ENCODE results near the gene RPS21. TPM values are rescaled to one million over a fixed set of nuclear protein-coding genes. Genes with fewer than 3 reads are reported as not detected.

RPS21 gene
- total and polyA plus RNA-seq, 2 of the 13 experiments (the other 11 are each of a cell fraction or from before 2014, with no cell fraction given), result 2,647 to 11,063 TPM

DNA sequence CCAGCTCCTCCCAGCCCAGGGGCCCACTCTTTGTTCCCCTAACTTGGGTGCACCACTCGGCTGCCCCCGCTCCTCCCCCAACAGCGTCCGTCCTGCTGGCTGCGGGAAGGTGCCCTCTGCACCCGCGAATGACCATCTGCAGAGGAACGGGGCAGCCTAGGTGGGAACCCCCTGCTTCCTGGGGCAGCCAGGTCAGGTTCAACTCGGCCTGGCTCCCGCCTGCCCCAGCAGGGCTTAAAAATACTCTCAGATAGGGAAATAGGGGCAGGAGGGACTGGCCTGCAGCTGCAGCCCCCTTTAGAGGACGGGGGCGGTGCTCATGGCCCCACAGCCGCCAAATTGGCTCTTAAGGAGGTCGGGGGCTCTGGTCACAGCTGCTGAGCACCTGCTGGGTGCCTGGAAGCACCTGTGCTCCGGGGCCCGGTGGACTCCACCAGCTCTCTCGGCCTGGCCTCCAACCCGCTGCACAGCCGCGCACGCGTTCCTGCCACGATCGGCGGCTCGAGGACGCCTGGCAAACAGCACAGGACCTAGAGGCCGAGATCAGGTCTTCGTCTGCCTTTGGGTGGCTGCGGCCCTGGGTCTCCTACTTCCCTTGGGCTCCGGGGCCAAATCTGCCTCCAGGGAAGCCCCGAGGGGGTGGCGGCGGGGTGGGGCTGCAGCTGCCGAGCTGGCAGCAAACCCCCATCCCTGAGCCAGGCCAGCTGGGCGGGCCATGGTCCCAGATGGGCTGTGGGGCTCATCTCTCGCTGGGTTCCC is 19.1 kb upstream of the RPS21 start (continued):
- TF ChIP-seq HNRNPL (IDR thresholded peaks at IDR 0.05; ENCODE audit: low read depth, low read length), result peak; percentile 95
- TF ChIP-seq, protein P1, sequence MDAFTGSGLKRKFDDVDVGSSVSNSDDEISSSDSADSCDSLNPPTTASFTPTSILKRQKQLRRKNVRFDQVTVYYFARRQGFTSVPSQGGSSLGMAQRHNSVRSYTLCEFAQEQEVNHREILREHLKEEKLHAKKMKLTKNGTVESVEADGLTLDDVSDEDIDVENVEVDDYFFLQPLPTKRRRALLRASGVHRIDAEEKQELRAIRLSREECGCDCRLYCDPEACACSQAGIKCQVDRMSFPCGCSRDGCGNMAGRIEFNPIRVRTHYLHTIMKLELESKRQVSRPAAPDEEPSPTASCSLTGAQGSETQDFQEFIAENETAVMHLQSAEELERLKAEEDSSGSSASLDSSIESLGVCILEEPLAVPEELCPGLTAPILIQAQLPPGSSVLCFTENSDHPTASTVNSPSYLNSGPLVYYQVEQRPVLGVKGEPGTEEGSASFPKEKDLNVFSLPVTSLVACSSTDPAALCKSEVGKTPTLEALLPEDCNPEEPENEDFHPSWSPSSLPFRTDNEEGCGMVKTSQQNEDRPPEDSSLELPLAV (CRISPR knock-in tag; conservative IDR thresholded peaks at IDR 0.05; ENCODE audit: low read depth), result no peak
- TF ChIP-seq NCOR1 (IDR thresholded peaks at IDR 0.05; ENCODE audit: borderline replicate concordance, low read length), result 0 out of 2 replicates have a peak, but pooled peaks have one; percentile 27
- TF ChIP-seq NCOA5 (CRISPR knock-in tag; IDR thresholded peaks at IDR 0.05), result no peak
- TF ChIP-seq MZF1 (CRISPR knock-in tag; IDR thresholded peaks at IDR 0.05; ENCODE audit: borderline replicate concordance), result peak; percentile 67; the same call in 1 of the 2 replicates
- 0 out of 2 replicates have a peak, but pooled peaks have one; percentile 47 for TF ChIP-seq ZNF326 (CRISPR knock-in tag; IDR thresholded peaks at IDR 0.05; ENCODE audit: borderline replicate concordance)
- TF ChIP-seq ZNF430 (CRISPR knock-in tag; IDR thresholded peaks at IDR 0.05), result peak; percentile 5; the same call in 1 of the 2 replicates
- TF ChIP-seq, protein P2, sequence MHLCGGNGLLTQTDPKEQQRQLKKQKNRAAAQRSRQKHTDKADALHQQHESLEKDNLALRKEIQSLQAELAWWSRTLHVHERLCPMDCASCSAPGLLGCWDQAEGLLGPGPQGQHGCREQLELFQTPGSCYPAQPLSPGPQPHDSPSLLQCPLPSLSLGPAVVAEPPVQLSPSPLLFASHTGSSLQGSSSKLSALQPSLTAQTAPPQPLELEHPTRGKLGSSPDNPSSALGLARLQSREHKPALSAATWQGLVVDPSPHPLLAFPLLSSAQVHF (CRISPR knock-in tag; IDR thresholded peaks at IDR 0.05), result peak; percentile 71
- TF ChIP-seq GMEB1 (CRISPR knock-in tag; IDR thresholded peaks at IDR 0.05; ENCODE audit: borderline replicate concordance), result peak; percentile 23; the same call in 1 of the 2 replicates
- 0 out of 2 replicates have a peak, but pooled peaks have one; percentile 84 for TF ChIP-seq ZNF850 (CRISPR knock-in tag; conservative IDR thresholded peaks at IDR 0.05)
- no peak for TF ChIP-seq ONECUT2 (CRISPR knock-in tag; IDR thresholded peaks at IDR 0.05)
- no peak for TF ChIP-seq ATRX (CRISPR knock-in tag; IDR thresholded peaks at IDR 0.05; ENCODE audit: borderline replicate concordance)
- peak; percentile 70; the same call in 1 of the 2 replicates for TF ChIP-seq FOXJ3 (CRISPR knock-in tag; IDR thresholded peaks at IDR 0.05; ENCODE audit: borderline replicate concordance)
- no peak for TF ChIP-seq TBL1XR1 (IDR thresholded peaks at IDR 0.05; ENCODE audit: borderline replicate concordance, low read length, partially characterized antibody)

Data from HepG2 (cell line).